Measurements from ENCODE around the gene FKBP3. TPM values are rescaled to one million over a fixed set of nuclear protein-coding genes. Genes with fewer than 3 reads are reported as not detected.
A peak's percentile ranks its signal among the peaks of the same experiment; 100 is the strongest.

Gene FKBP3
- total RNA-seq, 1 experiment from 2014 or later = 157 TPM

DNA sequence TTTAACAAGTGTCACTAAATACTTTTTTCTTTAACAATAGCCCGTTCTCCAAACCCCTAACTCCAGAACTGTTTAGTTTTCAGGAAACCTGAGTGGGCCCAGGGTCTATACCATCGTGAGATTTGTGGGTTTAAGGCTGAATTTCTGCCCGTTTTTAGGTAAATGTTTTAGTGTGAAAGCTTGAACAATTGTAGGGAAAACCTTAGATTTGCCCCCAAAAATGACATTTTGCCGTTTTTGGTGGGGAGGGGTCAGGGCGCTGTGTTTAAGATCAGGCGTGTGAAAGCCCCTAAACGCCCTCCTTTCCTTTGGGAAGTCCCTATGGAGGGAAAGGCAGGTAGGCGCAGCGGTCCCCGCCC, 50.7 kb downstream of the FKBP3 start:
- no peak overlapping the region for H4K5ac ChIP-seq (ENCODE audit: insufficient read length, low read depth, low read length)
- H3K9ac ChIP-seq (ENCODE audit: extremely low read depth, insufficient read length, low read length) = no peak overlapping the region
- H2BK20ac ChIP-seq (ENCODE audit: low read depth, low read length, poor library complexity, severe bottlenecking) = no peak overlapping the region
- no peak overlapping the region for H3K18ac ChIP-seq (ENCODE audit: insufficient read length, low read depth, low read length)
- Mint-ChIP-seq H3K4me1 (peaks cover 23 to 43% of the 10 kb centered on the region in 2 experiments), H3K9me3 (no peaks in the 10 kb centered on the region; a peak in 1 of 5 replicates), H3K4me3 (peak overlapping the region; percentile 99), H3K36me3 (ENCODE audit: insufficient read depth in 1 of 3, low read depth in 3 of 3) (peaks cover 0 to 19% (median 3%) of the 10 kb centered on the region in 3 experiments; a peak in 6 of 7 replicates), H3K27me3 (ENCODE audit: low read depth) (no peaks in the 10 kb centered on the region; the same call in 1 of the 2 replicates), H3K27ac (peak overlapping the region in 2 of 3 experiments; percentile 80 to 91; a peak in 4 of 7 replicates)
- H4K8ac ChIP-seq (replicated peaks; ENCODE audit: insufficient read length, low read depth, low read length) = no peak overlapping the region
- peaks cover 32% of the 10 kb centered on the region; the same call in 1 of the 2 replicates for H3K79me2 ChIP-seq (ENCODE audit: insufficient read depth, low read length)
- peaks cover 3% of the 10 kb centered on the region for H3K23me2 ChIP-seq (ENCODE audit: insufficient read length, low read depth, low read length, poor library complexity, severe bottlenecking)
- H2BK15ac ChIP-seq (ENCODE audit: low read depth, low read length) = no peak overlapping the region
- H2AFZ ChIP-seq (ENCODE audit: low read length) = peak overlapping the region; percentile 69
- H3K4me2 ChIP-seq (ENCODE audit: insufficient read depth, insufficient read length, low read length) = peak overlapping the region; percentile 54
- TF ChIP-seq, protein P1, sequence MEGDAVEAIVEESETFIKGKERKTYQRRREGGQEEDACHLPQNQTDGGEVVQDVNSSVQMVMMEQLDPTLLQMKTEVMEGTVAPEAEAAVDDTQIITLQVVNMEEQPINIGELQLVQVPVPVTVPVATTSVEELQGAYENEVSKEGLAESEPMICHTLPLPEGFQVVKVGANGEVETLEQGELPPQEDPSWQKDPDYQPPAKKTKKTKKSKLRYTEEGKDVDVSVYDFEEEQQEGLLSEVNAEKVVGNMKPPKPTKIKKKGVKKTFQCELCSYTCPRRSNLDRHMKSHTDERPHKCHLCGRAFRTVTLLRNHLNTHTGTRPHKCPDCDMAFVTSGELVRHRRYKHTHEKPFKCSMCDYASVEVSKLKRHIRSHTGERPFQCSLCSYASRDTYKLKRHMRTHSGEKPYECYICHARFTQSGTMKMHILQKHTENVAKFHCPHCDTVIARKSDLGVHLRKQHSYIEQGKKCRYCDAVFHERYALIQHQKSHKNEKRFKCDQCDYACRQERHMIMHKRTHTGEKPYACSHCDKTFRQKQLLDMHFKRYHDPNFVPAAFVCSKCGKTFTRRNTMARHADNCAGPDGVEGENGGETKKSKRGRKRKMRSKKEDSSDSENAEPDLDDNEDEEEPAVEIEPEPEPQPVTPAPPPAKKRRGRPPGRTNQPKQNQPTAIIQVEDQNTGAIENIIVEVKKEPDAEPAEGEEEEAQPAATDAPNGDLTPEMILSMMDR (conservative IDR thresholded peaks at IDR 0.05) = no peak
- no CpG with 5 or more reads among the region's 10 CpGs for WGBS (ENCODE audit: extremely low coverage, insufficient read length, low lambda C conversion rate)
- H4K91ac ChIP-seq (ENCODE audit: insufficient read length, low read depth, low read length) = no peak overlapping the region
- no peak overlapping the region for H2BK120ac ChIP-seq (ENCODE audit: low read depth, low read length, poor library complexity, severe bottlenecking)
- no peak overlapping the region for H3T11ph ChIP-seq (ENCODE audit: low read length)
- DNase-seq = no peak
- no peak overlapping the region for H2AK5ac ChIP-seq (ENCODE audit: insufficient read length, low read length)
- no peak overlapping the region for H3K4ac ChIP-seq (ENCODE audit: low read depth, low read length)
- no peaks in the 10 kb centered on the region for H3K27me3 ChIP-seq (ENCODE audit: insufficient read depth, low read length)
- H3K4me1 ChIP-seq (ENCODE audit: insufficient read depth, low read length) = no peaks in the 10 kb centered on the region
- H3K9me3 ChIP-seq (ENCODE audit: control insufficient read depth, low read depth, low read length) = no peaks in the 10 kb centered on the region
- H3K56ac ChIP-seq (ENCODE audit: insufficient read length, low read depth, low read length) = no peak overlapping the region
- H4K20me1 ChIP-seq (ENCODE audit: control insufficient read depth, insufficient read depth, insufficient read length) = no peaks in the 10 kb centered on the region
- H3K27ac ChIP-seq (ENCODE audit: insufficient read length, low read depth, low read length) = no peak overlapping the region
- H3K14ac ChIP-seq (ENCODE audit: insufficient read depth, low read length) = no peak overlapping the region
- H2BK5ac ChIP-seq (ENCODE audit: insufficient read length, low read length) = no peak overlapping the region
- no peak overlapping the region for H2BK12ac ChIP-seq (ENCODE audit: insufficient read length, low read depth, low read length)
- no peaks in the 10 kb centered on the region for H3K79me1 ChIP-seq (ENCODE audit: insufficient read depth, low read depth, low read length, poor library complexity, severe bottlenecking)
- H3K23ac ChIP-seq (ENCODE audit: insufficient read length, low read depth, low read length) = no peak overlapping the region

All from H9 (cell line).